Right lobe of liver (tissue), 6 donors: Measurements from ENCODE around the gene ASCL2. TPM values are rescaled to one million over a fixed set of nuclear protein-coding genes. Genes with fewer than 3 reads are reported as not detected.
A peak's percentile ranks its signal among the peaks of the same experiment; 100 is the strongest.

Experiments
- ATAC-seq, 4 donors: fragments of 200-7000 bp; cut with Tn5 transposase; one replicate each; pipeline ENCODE4 v1.9.1; 2020; ENCODE audit warnings: mild to moderate bottlenecking in 4 of 4, moderate library complexity in 4 of 4
- DNase-seq, 3 donors: peaks; one replicate each; pipeline ENCODE4 v3.0.0-alpha.2; 2020
- H3K27ac ChIP-seq, 3 donors: fragments of 200-600 bp; one replicate each; pipeline ENCODE4 v1.8.0; 2022
- H3K27me3 ChIP-seq, 2 donors: fragments of 200-600 bp; one replicate each; pipeline ENCODE4 v1.8.0; 2022
- H3K36me3 ChIP-seq, 4 donors: fragments of 200-600 bp; sonication (generic) in 1 of 4; one replicate each; pipeline versions ENCODE4 v1.5.1 to v1.8.0; 2017 to 2022; ENCODE audit warnings: control low read depth in 1 of 4
- H3K4me1 ChIP-seq, 4 donors: fragments of 200-600 bp; sonication (generic) in 1 of 4; one replicate each; pipeline versions ENCODE4 v1.5.1 to v1.8.0; 2017 to 2022; ENCODE audit warnings: control low read depth in 1 of 4
- H3K4me3 ChIP-seq, 3 donors: fragments of 200-600 bp; one replicate each; pipeline ENCODE4 v1.8.0; 2022
- H3K9me3 ChIP-seq, 4 donors: fragments of 200-600 bp; sonication (generic) in 1 of 4; one replicate each; pipeline versions ENCODE4 v1.5.1 to v1.8.0; 2017 to 2022; ENCODE audit warnings: control low read depth in 1 of 4
- POLR2A ChIP-seq: fragments of 450-650 bp; IDR thresholded peaks from one replicate; pipeline ENCODE4 v1.6.1; 2017; ENCODE audit warnings: antibody characterized with exemption, mild to moderate bottlenecking
- WGBS: methylation state at CpG from one replicate; pipeline ENCODE4 v1.1.6; 2018; ENCODE audit warnings: low coverage, low lambda C conversion rate; ENCODE audit not compliant: insufficient coverage; ENCODE audit errors: missing lambda C conversion rate; 5-methylcytosine and 5-hydroxymethylcytosine counted together
- intact Hi-C, 2 donors: fragments of 100-400 bp; cut with DNase I; formaldehyde crosslinking; loops; one replicate each; pipeline versions ENCODE4 v1.11.2 to v1.14.1; 2022
- total RNA-seq, 6 experiments: library from RNA; depleted of rRNA in 2 of 6; stranded (reverse); fragments of >200 nt in 2 of 6; fragmentation: NEBNext Ultra II Directional in 3 of 6; extraction: Animal tissue kit (Norgen Biotek cat#: 25700) in 3 of 6; gene quantifications; one replicate each; pipeline versions ENCODE4 v1.1.0 to v1.2.4, GENCODE V29; 2016 to 2023
- TF ChIP-seq, protein P1 (sequence below), 4 donors: fragments of 200-600 bp in 3 of 4; fragments of 450-650 bp in 1 of 4; IDR thresholded peaks; one replicate each; pipeline versions ENCODE4 v1.5.1 to v1.8.0; 2016 to 2022; ENCODE audit warnings: antibody characterized with exemption in 4 of 4, mild to moderate bottlenecking in 2 of 4
- donor health status: DM: no; HTN: yes; CAD: no.
- donor health status: DM: no; HTN: no; CAD: no.
- donor health status: DM: no; HTN: no; CAD: no.
- donor health status: DM: no; HTN: yes; CAD: no.
- donor health status: DM: no; HTN: yes; CAD: no.

Gene ASCL2
- total RNA-seq, 6 experiments from 2014 or later = 0.42 to 0.81 (median 0.64) TPM

DNA sequence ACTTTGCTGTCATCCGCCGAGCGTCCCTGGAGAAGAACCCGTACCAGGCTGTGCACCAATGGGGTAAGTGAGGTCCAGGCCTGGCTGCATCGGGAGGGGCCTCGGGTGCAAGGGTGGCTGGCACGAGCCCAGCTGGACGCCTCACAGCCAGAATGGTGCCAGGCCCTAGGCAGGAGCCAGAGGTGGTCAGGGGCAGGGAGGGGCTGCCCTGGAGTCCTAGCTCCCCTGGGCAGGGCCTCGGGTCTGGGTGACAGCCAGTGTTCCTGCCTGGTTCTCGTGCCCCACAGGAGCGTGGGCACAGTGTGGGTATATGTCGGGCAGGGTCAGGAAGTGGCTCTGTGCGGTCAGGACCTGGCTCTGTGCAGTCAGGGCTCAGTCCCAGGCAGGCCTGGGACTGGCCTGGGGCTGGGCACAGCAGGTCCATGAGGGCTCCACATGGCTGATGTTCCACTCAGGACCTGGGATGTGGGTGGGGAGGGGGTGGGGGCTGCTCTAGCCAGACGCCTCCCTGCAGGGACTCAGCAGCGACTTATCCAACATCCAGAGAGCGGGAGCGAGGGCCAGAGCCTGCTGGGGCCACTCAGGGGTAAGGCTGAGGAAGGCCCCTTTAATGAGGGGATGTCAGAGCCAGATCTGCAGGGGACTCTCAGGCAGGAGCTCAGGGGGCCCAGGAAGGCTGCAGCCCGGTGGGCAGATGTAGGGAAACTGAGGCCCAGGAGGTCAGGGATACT is 32.7 kb upstream of the ASCL2 start:
- no peak overlapping the region for H3K4me3 ChIP-seq
- intact Hi-C loops = loop anchor here in 1 of 2 donors (5.0 kb wide), 1 partner anchor 106 kb away; no protein-coding TSS in a partner anchor

DNA sequence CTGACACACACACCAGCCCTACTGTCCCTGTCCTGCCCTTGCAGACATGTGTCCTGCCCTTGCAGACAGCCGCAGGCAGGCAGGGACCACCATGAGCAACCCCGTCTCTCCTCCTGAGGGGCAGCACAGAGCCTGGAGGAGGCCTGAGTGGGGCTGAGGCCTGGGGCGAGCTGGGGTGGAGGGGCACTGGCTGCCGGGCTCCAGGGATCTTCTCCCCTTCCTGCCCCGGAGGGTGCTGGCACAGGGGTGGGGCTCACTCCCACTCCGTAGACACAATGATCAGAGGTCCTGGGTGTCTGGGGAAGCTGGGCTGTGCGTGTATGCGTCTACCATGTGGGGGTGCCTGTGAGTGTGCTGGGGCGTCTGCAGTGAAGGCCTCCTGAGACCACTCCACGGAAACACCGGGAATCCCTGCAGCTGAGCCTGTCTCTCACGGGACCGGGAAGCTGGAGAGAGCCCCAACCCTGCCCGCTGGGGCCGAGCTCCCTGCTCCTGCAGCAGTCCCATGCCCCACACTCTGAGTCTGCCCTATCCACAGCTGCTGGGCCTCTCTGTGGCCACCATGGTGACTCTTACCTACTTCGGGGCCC is 32.0 kb upstream of the ASCL2 start:
- Histone ChIP-seq H3K9me3 (no peaks in the 10 kb centered on the region), H3K36me3 (no peaks in the 10 kb centered on the region), H3K27me3 (no peaks in the 10 kb centered on the region), H3K4me1 (peaks cover 0 to 9% (median 3%) of the 10 kb centered on the region in 4 donors), H3K4me3 (peak overlapping the region in 1 of 3 donors; percentile 7), H3K27ac (peak overlapping the region in 1 of 3 donors; percentile 33)
- no CpG with 5 or more reads among the region's 16 CpGs for WGBS
- TF ChIP-seq, protein P1, sequence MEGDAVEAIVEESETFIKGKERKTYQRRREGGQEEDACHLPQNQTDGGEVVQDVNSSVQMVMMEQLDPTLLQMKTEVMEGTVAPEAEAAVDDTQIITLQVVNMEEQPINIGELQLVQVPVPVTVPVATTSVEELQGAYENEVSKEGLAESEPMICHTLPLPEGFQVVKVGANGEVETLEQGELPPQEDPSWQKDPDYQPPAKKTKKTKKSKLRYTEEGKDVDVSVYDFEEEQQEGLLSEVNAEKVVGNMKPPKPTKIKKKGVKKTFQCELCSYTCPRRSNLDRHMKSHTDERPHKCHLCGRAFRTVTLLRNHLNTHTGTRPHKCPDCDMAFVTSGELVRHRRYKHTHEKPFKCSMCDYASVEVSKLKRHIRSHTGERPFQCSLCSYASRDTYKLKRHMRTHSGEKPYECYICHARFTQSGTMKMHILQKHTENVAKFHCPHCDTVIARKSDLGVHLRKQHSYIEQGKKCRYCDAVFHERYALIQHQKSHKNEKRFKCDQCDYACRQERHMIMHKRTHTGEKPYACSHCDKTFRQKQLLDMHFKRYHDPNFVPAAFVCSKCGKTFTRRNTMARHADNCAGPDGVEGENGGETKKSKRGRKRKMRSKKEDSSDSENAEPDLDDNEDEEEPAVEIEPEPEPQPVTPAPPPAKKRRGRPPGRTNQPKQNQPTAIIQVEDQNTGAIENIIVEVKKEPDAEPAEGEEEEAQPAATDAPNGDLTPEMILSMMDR (IDR thresholded peaks at IDR 0.05) = no peak
- TF ChIP-seq POLR2A = no peak
- intact Hi-C loops = loop anchor here in 1 of 2 donors (5.0 kb wide), 1 partner anchor 105 kb away; no protein-coding TSS in a partner anchor
- no peak for ATAC-seq
- peak in 1 of 3 donors; percentile 47 for DNase-seq

More for the DNA sequence above, 32.7 kb upstream of the ASCL2 start:
- DNase-seq (peak; percentile 30 to 76 (median 60)), ATAC-seq (peak in 2 of 4 donors; percentile 4 to 5)
- Histone ChIP-seq H3K27me3 (no peaks in the 10 kb centered on the region), H3K36me3 (no peaks in the 10 kb centered on the region), H3K4me1 (peaks cover 0 to 9% (median 3%) of the 10 kb centered on the region in 4 donors), H3K27ac (peak overlapping the region in 1 of 3 donors; percentile 8), H3K9me3 (no peaks in the 10 kb centered on the region)
- no peak for TF ChIP-seq POLR2A
- TF ChIP-seq, protein P1 (IDR thresholded peaks at IDR 0.05) = no peak
- 0% methylated on average over 4 of the region's 18 CpGs for WGBS

DNA sequence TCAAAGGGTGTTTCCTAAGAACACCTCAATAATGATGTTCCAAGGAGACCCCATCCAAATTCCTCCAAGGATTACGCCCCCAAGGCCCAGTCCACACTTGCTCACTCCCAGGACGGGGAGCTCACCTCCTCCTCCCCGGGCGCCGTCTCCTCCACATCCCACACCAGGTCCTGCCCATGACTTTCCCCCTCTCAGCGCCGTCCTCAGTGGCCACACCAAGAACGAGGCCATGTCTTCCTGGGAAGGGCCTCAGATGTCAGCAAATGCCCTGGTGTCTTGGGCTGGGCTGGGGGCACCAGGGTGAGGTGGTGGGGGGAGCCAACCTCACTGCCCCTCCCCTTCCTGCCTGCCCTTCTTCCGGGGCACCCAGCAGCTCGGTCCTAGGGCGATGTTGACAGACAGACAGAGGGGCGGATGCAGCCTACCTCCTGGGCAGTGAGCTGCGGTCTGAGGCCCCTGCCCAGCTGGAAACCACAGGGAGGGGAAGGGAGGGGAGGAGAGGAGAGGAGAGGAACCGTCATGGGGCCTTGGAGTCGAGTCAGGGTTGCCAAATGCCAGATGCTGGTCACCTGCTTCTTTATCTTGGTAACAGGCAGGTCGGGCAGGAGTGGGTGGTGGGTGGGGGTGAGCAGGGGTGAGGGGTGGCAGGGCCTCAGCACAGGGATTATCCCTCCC is 31.4 kb upstream of the ASCL2 start, which contains the start of the genes C11orf21 and TSPAN32:
Gene C11orf21 (minus strand): TSS at position 288 of the 675 bp plus-strand sequence. CDS start 110 bp downstream, at position 178.
Gene TSPAN32 (plus strand): TSS at position 383 of the 675 bp plus-strand sequence. CDS start 137 bp downstream, at position 520.
- 44% methylated on average over 10 of the region's 16 CpGs for WGBS
- intact Hi-C loops = loop anchor here in 1 of 2 donors (5.0 kb wide), 1 partner anchor 104 kb away; no protein-coding TSS in a partner anchor
- ATAC-seq = peak; percentile 3 to 23 (median 7)
- Histone ChIP-seq H3K4me3 (peak within 1 kb of the TSS in 1 of 3 donors; percentile 7), H3K9me3 (no peaks in the 10 kb centered on the region), H3K27ac (peak within 1 kb of the TSS in 2 of 3 donors; percentile 8 to 33), H3K36me3 (no peaks in the 10 kb centered on the region), H3K4me1 (peaks cover 0 to 9% (median 3%) of the 10 kb centered on the region in 4 donors), H3K27me3 (no peaks in the 10 kb centered on the region)
- TF ChIP-seq, protein P1 (IDR thresholded peaks at IDR 0.05) = no peak
- TF ChIP-seq POLR2A = no peak
- peak in 2 of 3 donors; percentile 57 to 68 for DNase-seq

DNA sequence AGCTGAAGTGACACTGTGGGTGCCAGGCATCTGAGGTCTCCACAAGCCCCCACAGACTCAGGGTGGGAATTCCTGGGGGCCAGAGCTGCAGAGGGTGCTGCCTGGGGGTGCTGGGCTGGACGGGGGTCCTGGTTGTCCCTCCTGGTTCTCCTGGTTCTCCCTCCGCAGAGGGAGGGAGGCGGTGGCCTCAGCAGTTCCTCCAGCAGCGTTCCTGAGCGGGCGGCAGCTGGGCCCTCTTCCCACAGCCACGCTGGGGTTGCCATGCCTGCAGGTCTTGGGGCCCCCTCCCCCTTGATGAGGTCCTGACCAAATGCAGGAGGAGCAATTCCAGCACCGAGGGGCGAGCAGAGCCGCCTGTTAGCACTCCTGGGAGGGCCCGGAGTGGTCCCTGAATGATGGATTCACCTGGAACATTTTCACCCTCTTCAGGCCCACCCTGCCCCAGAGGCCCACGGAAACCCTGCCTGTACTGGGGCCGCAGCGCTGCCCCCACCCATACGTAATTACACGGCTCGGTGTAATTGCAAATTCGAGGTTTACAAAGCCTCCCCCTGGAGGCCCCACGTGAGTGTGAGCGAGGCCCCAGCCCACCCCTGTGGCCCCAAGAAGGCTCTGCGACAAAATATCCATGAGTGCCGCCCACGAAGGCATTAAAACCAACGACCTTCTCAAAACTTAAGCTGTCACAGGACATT is 30.7 kb upstream of the ASCL2 start:
- intact Hi-C loops = loop anchor here in 1 of 2 donors (5.0 kb wide), 1 partner anchor 104 kb away; no protein-coding TSS in a partner anchor
- H3K27me3 ChIP-seq = no peaks in the 10 kb centered on the region
- ATAC-seq (no peak), DNase-seq (peak in 2 of 3 donors; percentile 46 to 58)
- no peak overlapping the region for H3K4me3 ChIP-seq
- H3K36me3 ChIP-seq = no peaks in the 10 kb centered on the region
- H3K9me3 ChIP-seq = no peaks in the 10 kb centered on the region
- whole genome bisulfite sequencing = 40% methylated on average over 1 of the region's 24 CpGs
- TF ChIP-seq, protein P1 (IDR thresholded peaks at IDR 0.05) = no peak
- no peak for TF ChIP-seq POLR2A
- peaks cover 0 to 9% (median 3%) of the 10 kb centered on the region in 4 donors for H3K4me1 ChIP-seq
- peak overlapping the region in 1 of 3 donors; percentile 8 for H3K27ac ChIP-seq
